ENCODE measurements around the gene RBPJ. TPM values are rescaled to one million over a fixed set of nuclear protein-coding genes. Genes with fewer than 3 reads are reported as not detected.

Gene RBPJ
- total RNA-seq, 2 experiments from 2014 or later, result 39.9 to 61.1 TPM

GRCh38 chr4:26464420-26465095 lies 143.7 kb downstream of the RBPJ start:
- Histone ChIP-seq H3K9me2 (ENCODE audit: insufficient read depth, low read length) (no peaks in the 10 kb centered on the region), H3K4me1 (ENCODE audit: insufficient read depth, low read length, poor library complexity, severe bottlenecking) (peaks cover under 1% of the 10 kb centered on the region), H3K36me3 (ENCODE audit: insufficient read depth, low read length) (no peaks in the 10 kb centered on the region), H3K4me2 (ENCODE audit: low read length) (no peak overlapping the region), H3K9me3 (ENCODE audit: low read length) (no peaks in the 10 kb centered on the region), H3K79me2 (ENCODE audit: insufficient read depth, low read depth, low read length) (no peaks in the 10 kb centered on the region), H3K4me3 (ENCODE audit: low read depth, low read length, poor library complexity, severe bottlenecking) (no peak overlapping the region), H2AFZ (ENCODE audit: low read length) (no peak overlapping the region), H3K27ac (ENCODE audit: low read depth, low read length, poor library complexity, severe bottlenecking) (no peak overlapping the region), H4K20me1 (ENCODE audit: insufficient read depth, low read length) (no peaks in the 10 kb centered on the region)
- ChIA-PET POLR2A (interaction anchor here (0.6 kb wide), 2 partner anchors 9 to 113 kb away, joined by 3 read pairs; no protein-coding TSS in a partner anchor), CTCF (ENCODE audit: unreplicated experiment) (no interaction called here)
- TF ChIP-seq EZH2phosphoT487 (IDR thresholded peaks at IDR 0.05; ENCODE audit: borderline replicate concordance, low read depth, low read length), result no peak
- no peak for TF ChIP-seq CTCF (conservative IDR thresholded peaks at IDR 0.05; ENCODE audit: low read length)
- no TSS peak for BruUV-seq (replicated peaks)
- DNase-seq (ENCODE audit: low spot score), result no peak
- intact Hi-C loops (cut with micrococcal nuclease; ENCODE audit: unreplicated experiment), result no loop called here

- Histone ChIP-seq H3K79me2 (ENCODE audit: insufficient read depth, low read depth, low read length) (no peaks in the 10 kb centered on the region), H3K4me3 (ENCODE audit: low read depth, low read length, poor library complexity, severe bottlenecking) (no peak overlapping the region), H2AFZ (ENCODE audit: low read length) (no peak overlapping the region), H3K36me3 (ENCODE audit: insufficient read depth, low read length) (no peaks in the 10 kb centered on the region), H4K20me1 (ENCODE audit: insufficient read depth, low read length) (no peaks in the 10 kb centered on the region), H3K27ac (ENCODE audit: low read depth, low read length, poor library complexity, severe bottlenecking) (no peak overlapping the region), H3K4me2 (ENCODE audit: low read length) (no peak overlapping the region), H3K4me1 (ENCODE audit: insufficient read depth, low read length, poor library complexity, severe bottlenecking) (no peaks in the 10 kb centered on the region), H3K9me3 (ENCODE audit: low read length) (no peaks in the 10 kb centered on the region), H3K9me2 (ENCODE audit: insufficient read depth, low read length) (no peaks in the 10 kb centered on the region)
- ChIA-PET CTCF (ENCODE audit: unreplicated experiment) (no interaction called here), POLR2A (no interaction called here)
- BruUV-seq (replicated peaks), result no TSS peak
- intact Hi-C loops (cut with micrococcal nuclease; ENCODE audit: unreplicated experiment), result no loop called here
- no peak for DNase-seq (ENCODE audit: low spot score)
- TF ChIP-seq CTCF (conservative IDR thresholded peaks at IDR 0.05; ENCODE audit: low read length) (no peak), EZH2phosphoT487 (IDR thresholded peaks at IDR 0.05; ENCODE audit: borderline replicate concordance, low read depth, low read length) (no peak)
Observed at GRCh38 chr4:26466578-26467270, 145.9 kb downstream of the RBPJ start.

DNA sequence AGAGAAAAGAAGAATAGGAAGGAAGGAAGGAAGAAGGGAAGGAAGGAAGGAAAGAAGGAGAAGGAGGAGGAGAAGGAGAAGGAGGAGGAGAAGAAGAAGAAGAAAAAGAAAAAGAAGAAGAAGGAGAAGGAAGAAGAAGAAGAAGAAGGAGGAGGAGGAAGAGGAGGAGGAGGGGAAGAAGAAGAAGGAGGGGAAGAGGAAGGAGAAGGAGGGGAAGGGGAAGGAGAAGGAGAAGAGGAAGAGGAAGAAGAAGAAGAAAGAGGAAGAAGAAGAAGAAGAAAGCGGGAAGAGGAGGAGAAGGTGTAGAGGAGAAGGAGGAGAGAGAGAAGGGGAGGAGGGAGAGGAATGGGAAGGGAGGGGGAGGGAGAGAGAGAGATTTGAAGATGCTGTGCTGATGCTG lies 146.9 kb downstream of the RBPJ start:
- TF ChIP-seq EZH2phosphoT487 (IDR thresholded peaks at IDR 0.05; ENCODE audit: borderline replicate concordance, low read depth, low read length) (no peak), CTCF (conservative IDR thresholded peaks at IDR 0.05; ENCODE audit: low read length) (no peak)
- intact Hi-C loops (cut with micrococcal nuclease; ENCODE audit: unreplicated experiment), result no loop called here

More for the DNA sequence above, 146.9 kb downstream of the RBPJ start:
- Histone ChIP-seq H3K9me3 (ENCODE audit: low read length) (no peaks in the 10 kb centered on the region), H3K79me2 (ENCODE audit: insufficient read depth, low read depth, low read length) (no peaks in the 10 kb centered on the region), H2AFZ (ENCODE audit: low read length) (no peak overlapping the region), H3K36me3 (ENCODE audit: insufficient read depth, low read length) (no peaks in the 10 kb centered on the region), H3K4me3 (ENCODE audit: low read depth, low read length, poor library complexity, severe bottlenecking) (no peak overlapping the region), H3K4me2 (ENCODE audit: low read length) (no peak overlapping the region), H4K20me1 (ENCODE audit: insufficient read depth, low read length) (no peaks in the 10 kb centered on the region), H3K9me2 (ENCODE audit: insufficient read depth, low read length) (no peaks in the 10 kb centered on the region), H3K4me1 (ENCODE audit: insufficient read depth, low read length, poor library complexity, severe bottlenecking) (no peaks in the 10 kb centered on the region), H3K27ac (ENCODE audit: low read depth, low read length, poor library complexity, severe bottlenecking) (no peak overlapping the region)
- ChIA-PET CTCF (ENCODE audit: unreplicated experiment) (no interaction called here), POLR2A (no interaction called here)
- no peak for DNase-seq (ENCODE audit: low spot score)
- no TSS peak for BruUV-seq (replicated peaks)
